HG03521 (cell line): ENCODE data around the gene ABCC8.
A peak's percentile ranks its signal among the peaks of the same experiment; 100 is the strongest.

ENCODE experiments used
- ATAC-seq: cut with Tn5 transposase; IDR thresholded peaks from one replicate; pipeline ENCODE4 v1.9.1; 2021; ENCODE audit warnings: mild to moderate bottlenecking, moderate library complexity; ENCODE audit not compliant: unreplicated experiment

The ABCC8 gene

GRCh38 chr11:17389957-17390649 is 86.5 kb downstream of the ABCC8 start:
- no peak for ATAC-seq

GRCh38 chr11:17389211-17389956 is 87.3 kb downstream of the ABCC8 start:
- ATAC-seq: peak; percentile 54

- peak; percentile 34 for ATAC-seq
Observed at GRCh38 chr11:17388609-17389210, 87.9 kb downstream of the ABCC8 start, which contains the start of gene KCNJ11. Gene KCNJ11, minus strand, starts transcription at chr11:17388659. Its CDS starts 568 bp downstream, at chr11:17388091.

GRCh38 chr11:17387811-17388210 is 88.8 kb downstream of the ABCC8 start:
- no peak for ATAC-seq

GRCh38 chr11:17387254-17387653 is 89.4 kb downstream of the ABCC8 start:
- ATAC-seq: no peak

- peak; percentile 52 for ATAC-seq
Observed at GRCh38 chr11:17386331-17387084, 90.1 kb downstream of the ABCC8 start.

- no peak for ATAC-seq
Observed at GRCh38 chr11:17385926-17386325, 90.7 kb downstream of the ABCC8 start.

- no peak for ATAC-seq
Observed at GRCh38 chr11:17385492-17385891, 91.2 kb downstream of the ABCC8 start.

GRCh38 chr11:17384002-17384511 is 92.6 kb downstream of the ABCC8 start:
- ATAC-seq: no peak

- ATAC-seq: no peak
Observed at GRCh38 chr11:17383461-17383860, 93.2 kb downstream of the ABCC8 start.

- ATAC-seq: no peak
Observed at GRCh38 chr11:17382046-17382728, 94.5 kb downstream of the ABCC8 start.

GRCh38 chr11:17381156-17381555 is 95.5 kb downstream of the ABCC8 start:
- no peak for ATAC-seq

GRCh38 chr11:17379383-17380180 is 97.1 kb downstream of the ABCC8 start:
- ATAC-seq: no peak

- ATAC-seq: no peak
Observed at GRCh38 chr11:17378655-17379054, 98.0 kb downstream of the ABCC8 start.

GRCh38 chr11:17376493-17376892 is 100.2 kb downstream of the ABCC8 start:
- no peak for ATAC-seq

- ATAC-seq: no peak
Observed at GRCh38 chr11:17375547-17375946, 101.1 kb downstream of the ABCC8 start.

- ATAC-seq: no peak
Observed at GRCh38 chr11:17371614-17372013, 105.0 kb downstream of the ABCC8 start.

- ATAC-seq: no peak
Observed at GRCh38 chr11:17369684-17370243, 106.9 kb downstream of the ABCC8 start.

- ATAC-seq: no peak
Observed at GRCh38 chr11:17369094-17369493, 107.6 kb downstream of the ABCC8 start.
